HG03575 (cell line): Measurements from ENCODE around the gene NPTXR.

ENCODE experiments used
- ATAC-seq: cut with Tn5 transposase; IDR thresholded peaks from one replicate; pipeline ENCODE4 v1.9.1; 2021; ENCODE audit not compliant: unreplicated experiment, insufficient number of reproducible peaks, low FRiP score; ENCODE audit errors: extremely low read depth

NPTXR gene

GRCh38 chr22:38784856-38785255, 59.0 kb downstream of the NPTXR start:
- no peak for ATAC-seq

- no peak for ATAC-seq
These were observed 59.8 kb downstream of the NPTXR start for GRCh38 chr22:38784035-38784434.

GRCh38 chr22:38783095-38783615, 60.7 kb downstream of the NPTXR start:
- ATAC-seq, result no peak

DNA sequence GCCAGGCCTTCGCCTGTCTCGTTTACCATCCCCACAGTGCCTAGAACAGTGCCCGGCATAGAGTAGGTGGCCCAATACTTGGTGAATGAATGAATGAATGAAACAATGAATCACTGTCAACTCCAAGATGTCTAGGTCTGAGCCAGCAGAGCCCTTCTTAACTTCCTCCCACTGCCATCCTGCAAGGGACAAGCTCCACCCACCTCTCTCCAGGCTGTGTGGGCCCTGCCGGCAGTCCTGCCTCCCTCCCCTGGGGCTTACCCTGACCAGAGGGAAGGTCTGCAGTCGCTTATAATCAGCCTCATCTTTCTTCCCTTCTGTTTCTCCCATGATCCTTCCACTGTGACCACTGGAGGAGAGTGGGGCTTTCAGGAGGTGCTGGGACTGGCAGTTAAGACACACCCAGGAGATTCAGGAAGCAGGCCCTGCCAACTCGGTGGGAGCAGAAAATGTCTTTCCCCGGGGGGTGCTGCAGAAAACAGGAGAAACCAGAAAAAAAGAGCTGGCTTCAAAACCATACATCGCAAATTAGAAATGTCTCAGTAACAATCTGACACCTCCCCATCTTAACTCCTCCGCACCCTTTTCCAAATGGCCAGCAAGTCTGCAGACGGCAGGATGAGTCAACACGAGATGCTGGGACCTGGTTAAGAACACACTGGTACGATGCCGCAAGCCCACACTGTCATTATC, 61.3 kb downstream of the NPTXR start:
- ATAC-seq, result no peak

GRCh38 chr22:38781033-38781432, 62.8 kb downstream of the NPTXR start:
- no peak for ATAC-seq

- ATAC-seq, result no peak
These were observed 66.6 kb downstream of the NPTXR start for GRCh38 chr22:38777087-38777671.

DNA sequence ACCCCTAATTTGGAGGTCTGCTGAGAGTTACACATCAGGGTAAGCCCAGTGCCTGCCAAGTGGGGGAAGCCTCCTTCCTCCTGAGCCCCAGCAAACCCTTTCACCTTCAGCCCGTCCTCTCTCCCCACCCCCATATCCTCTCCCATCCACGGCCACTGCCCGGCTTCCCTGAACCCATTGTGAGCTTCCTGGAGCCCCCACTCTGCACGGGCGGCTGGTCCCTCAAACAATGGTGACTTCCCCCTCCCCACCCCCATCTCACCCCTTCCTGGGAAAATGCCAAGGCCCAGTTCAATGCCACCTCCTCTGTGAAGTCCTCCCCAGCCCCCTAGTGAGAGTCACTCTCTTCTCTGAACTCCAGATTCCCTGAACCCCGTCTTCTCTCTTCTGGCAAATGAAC, 67.7 kb downstream of the NPTXR start:
- ATAC-seq, result no peak

DNA sequence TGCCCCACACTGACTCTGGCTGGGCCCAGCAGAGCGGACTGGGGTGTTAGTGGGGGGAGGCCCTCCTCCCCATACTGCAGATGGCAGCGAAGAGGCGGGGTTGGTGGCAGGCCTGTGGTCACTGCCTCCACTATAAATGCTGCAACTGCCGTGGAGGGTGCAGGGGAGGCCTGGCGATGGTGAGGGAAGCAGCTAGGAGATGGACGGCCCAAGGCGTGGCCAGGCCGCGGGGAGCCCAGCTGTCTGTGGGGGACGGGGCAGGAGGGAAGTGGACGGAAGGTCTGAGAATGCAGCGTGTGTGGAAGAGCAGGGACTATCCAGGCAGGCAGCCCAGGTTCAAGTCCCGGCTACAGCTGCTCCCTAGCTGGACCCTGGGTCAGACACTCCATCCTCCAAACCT, 68.2 kb downstream of the NPTXR start:
- ATAC-seq, result no peak

DNA sequence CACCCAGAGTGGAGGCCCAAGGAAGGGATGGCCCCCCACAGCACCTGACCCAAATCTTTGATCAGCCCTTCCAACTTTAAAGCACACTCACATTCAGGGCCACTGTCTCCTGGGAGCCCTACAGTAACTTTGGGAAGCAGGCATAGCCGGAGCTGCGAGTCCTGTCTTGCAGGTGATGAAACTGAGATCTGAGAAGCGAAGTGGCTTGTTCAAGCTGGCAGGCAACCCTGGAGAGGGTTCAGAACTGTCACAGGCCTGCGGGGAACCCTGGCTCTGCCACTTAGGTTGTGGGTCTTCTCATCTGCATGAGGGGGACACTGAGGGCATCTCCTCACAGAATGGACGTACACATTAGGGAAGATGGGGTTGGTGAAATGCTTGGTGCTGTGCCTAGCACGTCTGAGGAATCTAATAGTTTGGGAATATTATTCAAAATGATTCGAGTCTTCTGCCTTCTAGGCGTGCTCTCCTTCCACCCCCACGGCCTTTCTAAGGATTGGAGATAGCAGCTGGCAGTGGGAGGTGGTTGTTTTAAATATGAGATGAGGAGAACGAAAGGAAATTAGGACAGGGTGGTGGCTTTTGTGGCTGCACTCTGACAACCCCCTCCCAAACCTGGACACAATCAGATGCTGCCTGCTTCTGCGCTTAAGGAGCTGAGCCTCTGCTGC, 69.2 kb downstream of the NPTXR start:
- no peak for ATAC-seq

- ATAC-seq, result no peak
These were observed 70.4 kb downstream of the NPTXR start for GRCh38 chr22:38773363-38773946.

- ATAC-seq, result no peak
These were observed 71.3 kb downstream of the NPTXR start for GRCh38 chr22:38772623-38772873.

DNA sequence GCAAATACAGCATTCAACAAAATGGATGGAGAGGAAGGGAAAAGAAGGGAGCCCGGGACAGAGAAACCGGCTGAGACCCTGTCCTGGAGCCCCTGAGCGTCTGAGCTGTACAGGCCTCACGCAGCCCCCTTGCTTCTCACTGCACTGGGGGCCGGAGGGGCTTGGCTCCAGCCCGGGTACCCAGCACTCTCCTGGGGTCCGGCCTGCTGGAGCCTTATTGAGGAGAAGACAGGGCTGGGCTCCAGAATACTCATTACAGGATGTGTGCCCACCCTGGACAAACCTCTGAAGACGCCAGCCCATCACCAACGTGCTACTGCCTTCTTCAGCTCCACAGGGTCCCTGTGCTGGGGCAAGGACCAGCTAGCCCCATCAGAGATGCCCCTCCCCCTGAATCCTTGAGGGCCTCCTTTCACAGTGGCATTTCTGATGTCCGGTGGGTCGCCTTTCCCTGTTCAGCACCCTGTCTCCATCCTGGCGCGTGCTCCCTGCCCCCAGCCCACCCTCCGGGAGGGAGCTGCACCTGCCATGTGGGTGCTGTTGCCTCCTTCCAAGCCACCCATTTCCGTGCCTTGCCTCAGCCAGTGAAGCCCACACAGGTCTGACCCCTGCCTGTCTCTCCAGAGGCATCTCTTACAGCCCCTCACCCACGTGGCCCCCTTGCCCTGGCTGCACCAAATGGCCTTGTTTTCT, 73.4 kb downstream of the NPTXR start:
- no peak for ATAC-seq
